Fibroblast of the conjunctiva (primary cell): ENCODE data around the gene NUDT16.
A peak's percentile ranks its signal among the peaks of the same experiment; 100 is the strongest.

ENCODE experiments used
- DNase-seq: peaks from one replicate; pipeline ENCODE4 v3.0.0-alpha.2; 2010; ENCODE audit warnings: low read depth

Gene NUDT16

GRCh38 chr3:131386429-131387165, 5.0 kb downstream of the NUDT16 start:
- no peak for DNase-seq

- no peak for DNase-seq
Observed at GRCh38 chr3:131387796-131388489, 6.4 kb downstream of the NUDT16 start.

GRCh38 chr3:131388490-131388799, 6.9 kb downstream of the NUDT16 start:
- no peak for DNase-seq

GRCh38 chr3:131390331-131390730, 8.8 kb downstream of the NUDT16 start:
- DNase-seq, result no peak

- no peak for DNase-seq
Observed at GRCh38 chr3:131393051-131393450, 11.5 kb downstream of the NUDT16 start.

GRCh38 chr3:131393868-131394267, 12.3 kb downstream of the NUDT16 start:
- no peak for DNase-seq

GRCh38 chr3:131394400-131394799, 12.8 kb downstream of the NUDT16 start:
- DNase-seq, result no peak

- peak; percentile 70 for DNase-seq
Observed at GRCh38 chr3:131396170-131396569, 14.6 kb downstream of the NUDT16 start.

GRCh38 chr3:131397889-131398288, 16.3 kb downstream of the NUDT16 start:
- DNase-seq, result no peak

GRCh38 chr3:131401978-131402377, 20.4 kb downstream of the NUDT16 start:
- no peak for DNase-seq

GRCh38 chr3:131402391-131403039, 20.9 kb downstream of the NUDT16 start:
- no peak for DNase-seq

- DNase-seq, result no peak
Observed at GRCh38 chr3:131403216-131403895, 21.8 kb downstream of the NUDT16 start.

GRCh38 chr3:131405411-131405810, 23.8 kb downstream of the NUDT16 start:
- DNase-seq, result no peak

GRCh38 chr3:131406274-131406673, 24.7 kb downstream of the NUDT16 start:
- no peak for DNase-seq

- DNase-seq, result no peak
Observed at GRCh38 chr3:131417751-131418150, 36.2 kb downstream of the NUDT16 start.

GRCh38 chr3:131421301-131421700, 39.7 kb downstream of the NUDT16 start:
- DNase-seq, result no peak

- DNase-seq, result no peak
Observed at GRCh38 chr3:131421957-131422498, 40.5 kb downstream of the NUDT16 start.

- no peak for DNase-seq
Observed at GRCh38 chr3:131427226-131427625, 45.7 kb downstream of the NUDT16 start.

GRCh38 chr3:131431754-131432153, 50.2 kb downstream of the NUDT16 start:
- DNase-seq, result no peak

GRCh38 chr3:131432441-131432840, 50.9 kb downstream of the NUDT16 start:
- no peak for DNase-seq

- DNase-seq, result no peak
Observed at GRCh38 chr3:131435000-131435399, 53.4 kb downstream of the NUDT16 start.
